GM12878 (cell line): ENCODE measurements around the gene ZNF99. TPM values are rescaled to one million over a fixed set of nuclear protein-coding genes. Genes with fewer than 3 reads are reported as not detected.

Experiments used
- ATAC-seq: fragments of 200-7000 bp; cut with Tn5 transposase; 3 replicates; pipeline ENCODE4 v1.9.1; 2020; ENCODE audit warnings: mild to moderate bottlenecking, moderate library complexity
- BruUV-seq: library from RNA; stranded (reverse); fragments of 400-500 nt; replicated peaks from 2 replicates; lab custom pipeline; 2021; lab: Mats Ljungman, UMichigan
- CTCF ChIA-PET: fragments of 300-600 bp; sonication (Branson Sonifier 250); formaldehyde crosslinking; extraction: SDS; loops from one replicate; lab custom pipeline; 2021; ENCODE audit warnings: inconsistent platforms; lab: Yijun Ruan, JAX
- POLR2A ChIA-PET: fragments of 350-600 bp; formaldehyde crosslinking; extraction: SDS; loops from one replicate; lab custom pipeline; 2021; ENCODE audit warnings: inconsistent platforms; lab: Charles Lee
- RAD21 ChIA-PET: fragments of 300-600 bp; sonication (Branson Sonifier 250); formaldehyde crosslinking; loops from one replicate; lab custom pipeline; 2023; ENCODE audit warnings: antibody characterized with exemption; ENCODE audit not compliant: unreplicated experiment; lab: Charles Lee
- SMC1A ChIA-PET: fragments of 300-600 bp; sonication (Branson Sonifier 250); formaldehyde crosslinking; loops from one replicate; lab custom pipeline; 2023; ENCODE audit not compliant: unreplicated experiment, uncharacterized antibody; lab: Charles Lee
- DNase-seq: peaks from one replicate; pipeline ENCODE4 v3.0.0-alpha.2; 2011; ENCODE audit warnings: low read depth, low spot score
- FAIRE-seq: peaks from 3 replicates; lab custom pipeline; 2011; peaks lifted over from hg19 to GRCh38; lab: Jason Lieb, UNC
- H2AFZ ChIP-seq: 2 replicates; pipeline ENCODE4 v1.6.0; 2011; ENCODE audit warnings: low read depth, low read length, control low read depth; ENCODE audit not compliant: control insufficient read depth
- H3K27ac ChIP-seq: 2 replicates; pipeline ENCODE4 v1.5.1; 2011; ENCODE audit warnings: control low read depth; ENCODE audit not compliant: control insufficient read depth, insufficient read depth
- H3K27me3 ChIP-seq, 2 experiments: replicated peaks in 1 of 2; 2 replicates each; pipeline versions ENCODE4 v1.6.0 to v1.6.1; 2011; ENCODE audit warnings: low read length in 1 of 2; ENCODE audit not compliant: control insufficient read depth in 2 of 2, insufficient read depth in 2 of 2
- H3K36me3 ChIP-seq, 2 experiments: 2 replicates each; pipeline ENCODE4 v1.5.1; 2011; ENCODE audit warnings: low read length in 1 of 2; ENCODE audit not compliant: control insufficient read depth in 2 of 2, insufficient read depth in 2 of 2
- H3K4me1 ChIP-seq: 2 replicates; pipeline ENCODE4 v1.6.1; 2011; ENCODE audit warnings: mild to moderate bottlenecking, low read length, moderate library complexity, mixed read lengths; ENCODE audit not compliant: control insufficient read depth, insufficient read depth
- H3K4me2 ChIP-seq: 2 replicates; pipeline ENCODE4 v1.6.0; 2011; ENCODE audit warnings: control low read depth; ENCODE audit not compliant: control insufficient read depth, insufficient read depth
- H3K4me3 ChIP-seq: fragments of 200-600 bp; sonication (generic); 2 replicates; pipeline ENCODE4 v1.5.1; 2016
- H3K79me2 ChIP-seq: 2 replicates; pipeline ENCODE4 v1.6.0; 2011; ENCODE audit warnings: low read length; ENCODE audit not compliant: control insufficient read depth, insufficient read depth
- H3K9ac ChIP-seq: 2 replicates; pipeline ENCODE4 v1.8.0; 2011; ENCODE audit warnings: low read length, control low read depth, mixed read lengths; ENCODE audit not compliant: control insufficient read depth, insufficient read depth
- H3K9me3 ChIP-seq: replicated peaks from 3 replicates; pipeline ENCODE4 v1.5.1; 2011; ENCODE audit warnings: mild to moderate bottlenecking, low read length; ENCODE audit not compliant: control insufficient read depth, insufficient read depth
- H4K20me1 ChIP-seq: 2 replicates; pipeline ENCODE4 v1.6.0; 2011; ENCODE audit not compliant: control insufficient read depth, insufficient read depth
- EP300 ChIP-seq, 2 experiments: fragments of 150-350 bp in 1 of 2; IDR thresholded peaks; 2 replicates each; pipeline ENCODE4 v1.6.1; 2011 to 2012; ENCODE audit warnings: low read depth in 2 of 2, low read length in 2 of 2, borderline replicate concordance in 1 of 2, improper control_type of control experiment in 1 of 2, inconsistent platforms in 1 of 2; ENCODE audit not compliant: control insufficient read depth in 1 of 2
- IRF4 ChIP-seq: IDR thresholded peaks from 2 replicates; pipeline ENCODE4 v1.6.1; 2011; ENCODE audit warnings: low read depth, low read length
- MTA3 ChIP-seq: IDR thresholded peaks from 2 replicates; pipeline ENCODE4 v1.6.1; 2012; ENCODE audit warnings: low read length, inconsistent platforms, borderline replicate concordance
- MYC ChIP-seq: IDR thresholded peaks from 2 replicates; pipeline ENCODE4 v1.6.1; 2011; ENCODE audit warnings: mild to moderate bottlenecking, low read length, moderate library complexity, inconsistent platforms; ENCODE audit not compliant: insufficient read depth, insufficient replicate concordance, insufficient read length, severe bottlenecking
- NFYB ChIP-seq: IDR thresholded peaks from 2 replicates; pipeline ENCODE4 v1.6.1; 2011; ENCODE audit warnings: low read depth, mild to moderate bottlenecking, low read length, improper control_type of control experiment, moderate library complexity; ENCODE audit not compliant: insufficient read depth
- POLR2AphosphoS2 ChIP-seq: IDR thresholded peaks from 2 replicates; pipeline ENCODE4 v1.6.1; 2011; ENCODE audit warnings: low read depth, mild to moderate bottlenecking, low read length, improper control_type of control experiment, moderate library complexity
- TBL1XR1 ChIP-seq: IDR thresholded peaks from 2 replicates; pipeline ENCODE4 v1.6.1; 2012; ENCODE audit warnings: low read depth, low read length, improper control_type of control experiment
- ZNF274 ChIP-seq: IDR thresholded peaks from one replicate; pipeline ENCODE4 v1.8.0; 2011; ENCODE audit not compliant: insufficient read length, insufficient read depth
- WGBS: methylation state at CpG from one replicate; pipeline ENCODE4 v1.1.6; 2016; ENCODE audit warnings: low lambda C conversion rate; ENCODE audit not compliant: insufficient replicate concordance, insufficient coverage; ENCODE audit errors: missing lambda C conversion rate; 5-methylcytosine and 5-hydroxymethylcytosine counted together
- in situ Hi-C: fragments of 300-500 bp; cut with MboI; formaldehyde crosslinking; loops from 9 replicates; pipeline ENCODE4 v1.14.3; 2018; ENCODE audit warnings: mixed read lengths
- intact Hi-C: fragments of 100-400 bp; cut with micrococcal nuclease; formaldehyde crosslinking; loops from one replicate; pipeline ENCODE4 v1.14.2; 2022; ENCODE audit not compliant: unreplicated experiment
- polyA plus RNA-seq, 11 experiments: library from polyadenylated mRNA; depleted of rRNA in 4 of 11; unstranded in 6 of 11; stranded (reverse) in 5 of 11; fragments of >200 nt; fragmentation: Nextera tagmentation in 4 of 11; fragmentation: Illumina TruSeq in 1 of 11; extraction: Ambion mirVana in 4 of 11; extraction: Trizol in 1 of 11; gene quantifications; 1 replicate in 1 of 11; 2 replicates in 10 of 11; pipeline versions ENCODE4 v1.2.1 to v1.2.3, GENCODE V29; 2011 to 2016; ENCODE audit warnings: inconsistent platforms in 2 of 11, missing spikeins in 2 of 11, low read depth in 1 of 11
- total RNA-seq, 4 experiments: library from RNA; depleted of rRNA in 3 of 4; stranded (reverse); fragments of >200 nt in 3 of 4; fragmentation: Illumina TruSeq in 1 of 4; extraction: Trizol in 1 of 4; gene quantifications; 2 replicates each; pipeline versions ENCODE4 v1.2.1 to v1.2.3, GENCODE V29; 2013 to 2021
- TF ChIP-seq, protein P1 (sequence below): IDR thresholded peaks from 2 replicates; pipeline ENCODE4 v1.6.1; 2012; ENCODE audit warnings: improper control_type of control experiment, low read depth, low read length; ENCODE audit not compliant: insufficient replicate concordance
- TF ChIP-seq, protein P2 (sequence below): fragments of 450-650 bp; formaldehyde crosslinking; IDR thresholded peaks from 2 replicates; pipeline ENCODE4 v1.4.0; 2020; ENCODE audit warnings: mild to moderate bottlenecking, moderate library complexity
- TF ChIP-seq, protein P3 (sequence below): IDR thresholded peaks from 2 replicates; pipeline ENCODE4 v1.6.1; 2011; ENCODE audit warnings: low read depth, mild to moderate bottlenecking, low read length, moderate library complexity, borderline replicate concordance; ENCODE audit errors: extremely low read depth

The ZNF99 gene
- total and polyA plus RNA-seq, 10 of the 15 experiments (the other 5 are each of a cell fraction or from before 2014, with no cell fraction given) = not detected

DNA sequence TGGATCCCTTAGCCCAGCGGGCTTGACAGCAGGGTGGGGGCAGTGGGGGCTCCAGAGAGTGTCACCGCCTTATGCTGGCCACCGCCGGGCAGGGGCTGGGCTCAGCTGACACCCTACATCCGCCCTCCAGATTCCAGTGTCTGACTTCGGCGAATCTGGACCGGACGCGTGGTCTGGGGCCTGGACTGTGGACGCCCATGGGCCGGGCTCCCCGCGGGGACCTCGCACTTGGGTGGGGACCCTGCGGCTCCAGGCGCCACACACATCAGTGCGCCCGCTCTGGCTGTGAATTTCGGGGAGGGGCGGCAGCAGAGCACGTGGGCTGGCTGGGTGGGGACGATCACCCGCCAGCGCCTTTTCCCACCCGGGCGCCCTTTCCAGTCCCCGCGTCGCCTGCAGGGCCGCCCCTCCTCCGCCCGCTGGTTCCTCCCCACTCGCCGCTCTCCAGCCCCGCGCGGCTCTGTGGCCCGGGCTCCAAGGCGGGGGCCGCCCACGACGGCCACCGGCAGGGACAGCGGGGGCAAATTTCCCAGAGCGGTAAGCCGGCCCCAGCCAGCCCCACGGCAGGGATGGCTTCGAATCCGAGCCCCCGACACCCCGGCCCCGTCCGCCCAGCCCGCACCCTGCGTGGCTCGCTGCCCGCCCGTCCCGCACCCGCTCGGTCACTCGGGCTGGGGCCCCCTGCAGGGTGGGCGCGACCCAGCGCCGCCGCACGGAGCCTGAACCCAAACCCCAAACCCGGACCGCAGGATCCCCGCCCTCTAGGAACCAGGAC, 23.3 kb upstream of the ZNF99 start:
- ChIA-PET RAD21 (no interaction called here), SMC1A (no interaction called here), POLR2A (no interaction called here), CTCF (no interaction called here)
- 72% methylated on average over 44 of the region's 72 CpGs for WGBS
- Histone ChIP-seq H3K4me1 (no peaks in the 10 kb centered on the region), H3K79me2 (no peaks in the 10 kb centered on the region), H4K20me1 (no peaks in the 10 kb centered on the region), H2AFZ (no peak overlapping the region), H3K4me2 (no peak overlapping the region), H3K27ac (no peak overlapping the region), H3K36me3 (no peaks in the 10 kb centered on the region), H3K27me3 (no peaks in the 10 kb centered on the region), H3K9me3 (no peaks in the 10 kb centered on the region; the same call in 2 of the 3 replicates), H3K4me3 (no peak overlapping the region), H3K9ac (no peak overlapping the region)
- DNase-seq (no peak), FAIRE-seq (no peak), ATAC-seq (no peak)
- no TSS peak for BruUV-seq
- intact Hi-C loops = no loop called here
- in situ Hi-C loops = no loop called here
- TF ChIP-seq, protein P1, sequence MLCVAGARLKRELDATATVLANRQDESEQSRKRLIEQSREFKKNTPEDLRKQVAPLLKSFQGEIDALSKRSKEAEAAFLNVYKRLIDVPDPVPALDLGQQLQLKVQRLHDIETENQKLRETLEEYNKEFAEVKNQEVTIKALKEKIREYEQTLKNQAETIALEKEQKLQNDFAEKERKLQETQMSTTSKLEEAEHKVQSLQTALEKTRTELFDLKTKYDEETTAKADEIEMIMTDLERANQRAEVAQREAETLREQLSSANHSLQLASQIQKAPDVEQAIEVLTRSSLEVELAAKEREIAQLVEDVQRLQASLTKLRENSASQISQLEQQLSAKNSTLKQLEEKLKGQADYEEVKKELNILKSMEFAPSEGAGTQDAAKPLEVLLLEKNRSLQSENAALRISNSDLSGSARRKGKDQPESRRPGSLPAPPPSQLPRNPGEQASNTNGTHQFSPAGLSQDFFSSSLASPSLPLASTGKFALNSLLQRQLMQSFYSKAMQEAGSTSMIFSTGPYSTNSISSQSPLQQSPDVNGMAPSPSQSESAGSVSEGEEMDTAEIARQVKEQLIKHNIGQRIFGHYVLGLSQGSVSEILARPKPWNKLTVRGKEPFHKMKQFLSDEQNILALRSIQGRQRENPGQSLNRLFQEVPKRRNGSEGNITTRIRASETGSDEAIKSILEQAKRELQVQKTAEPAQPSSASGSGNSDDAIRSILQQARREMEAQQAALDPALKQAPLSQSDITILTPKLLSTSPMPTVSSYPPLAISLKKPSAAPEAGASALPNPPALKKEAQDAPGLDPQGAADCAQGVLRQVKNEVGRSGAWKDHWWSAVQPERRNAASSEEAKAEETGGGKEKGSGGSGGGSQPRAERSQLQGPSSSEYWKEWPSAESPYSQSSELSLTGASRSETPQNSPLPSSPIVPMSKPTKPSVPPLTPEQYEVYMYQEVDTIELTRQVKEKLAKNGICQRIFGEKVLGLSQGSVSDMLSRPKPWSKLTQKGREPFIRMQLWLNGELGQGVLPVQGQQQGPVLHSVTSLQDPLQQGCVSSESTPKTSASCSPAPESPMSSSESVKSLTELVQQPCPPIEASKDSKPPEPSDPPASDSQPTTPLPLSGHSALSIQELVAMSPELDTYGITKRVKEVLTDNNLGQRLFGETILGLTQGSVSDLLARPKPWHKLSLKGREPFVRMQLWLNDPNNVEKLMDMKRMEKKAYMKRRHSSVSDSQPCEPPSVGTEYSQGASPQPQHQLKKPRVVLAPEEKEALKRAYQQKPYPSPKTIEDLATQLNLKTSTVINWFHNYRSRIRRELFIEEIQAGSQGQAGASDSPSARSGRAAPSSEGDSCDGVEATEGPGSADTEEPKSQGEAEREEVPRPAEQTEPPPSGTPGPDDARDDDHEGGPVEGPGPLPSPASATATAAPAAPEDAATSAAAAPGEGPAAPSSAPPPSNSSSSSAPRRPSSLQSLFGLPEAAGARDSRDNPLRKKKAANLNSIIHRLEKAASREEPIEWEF = no peak
- TF ChIP-seq IRF4 (no peak), ZNF274 (no peak), POLR2AphosphoS2 (no peak), EP300 (IDR thresholded peaks at IDR 0.05; ENCODE audit: borderline replicate concordance in 1 of 2, control insufficient read depth in 1 of 2, low read depth in 2 of 2, low read length in 2 of 2) (no peak), NFYB (no peak), MTA3 (no peak), MYC (no peak), TBL1XR1 (no peak)
- TF ChIP-seq, protein P2, sequence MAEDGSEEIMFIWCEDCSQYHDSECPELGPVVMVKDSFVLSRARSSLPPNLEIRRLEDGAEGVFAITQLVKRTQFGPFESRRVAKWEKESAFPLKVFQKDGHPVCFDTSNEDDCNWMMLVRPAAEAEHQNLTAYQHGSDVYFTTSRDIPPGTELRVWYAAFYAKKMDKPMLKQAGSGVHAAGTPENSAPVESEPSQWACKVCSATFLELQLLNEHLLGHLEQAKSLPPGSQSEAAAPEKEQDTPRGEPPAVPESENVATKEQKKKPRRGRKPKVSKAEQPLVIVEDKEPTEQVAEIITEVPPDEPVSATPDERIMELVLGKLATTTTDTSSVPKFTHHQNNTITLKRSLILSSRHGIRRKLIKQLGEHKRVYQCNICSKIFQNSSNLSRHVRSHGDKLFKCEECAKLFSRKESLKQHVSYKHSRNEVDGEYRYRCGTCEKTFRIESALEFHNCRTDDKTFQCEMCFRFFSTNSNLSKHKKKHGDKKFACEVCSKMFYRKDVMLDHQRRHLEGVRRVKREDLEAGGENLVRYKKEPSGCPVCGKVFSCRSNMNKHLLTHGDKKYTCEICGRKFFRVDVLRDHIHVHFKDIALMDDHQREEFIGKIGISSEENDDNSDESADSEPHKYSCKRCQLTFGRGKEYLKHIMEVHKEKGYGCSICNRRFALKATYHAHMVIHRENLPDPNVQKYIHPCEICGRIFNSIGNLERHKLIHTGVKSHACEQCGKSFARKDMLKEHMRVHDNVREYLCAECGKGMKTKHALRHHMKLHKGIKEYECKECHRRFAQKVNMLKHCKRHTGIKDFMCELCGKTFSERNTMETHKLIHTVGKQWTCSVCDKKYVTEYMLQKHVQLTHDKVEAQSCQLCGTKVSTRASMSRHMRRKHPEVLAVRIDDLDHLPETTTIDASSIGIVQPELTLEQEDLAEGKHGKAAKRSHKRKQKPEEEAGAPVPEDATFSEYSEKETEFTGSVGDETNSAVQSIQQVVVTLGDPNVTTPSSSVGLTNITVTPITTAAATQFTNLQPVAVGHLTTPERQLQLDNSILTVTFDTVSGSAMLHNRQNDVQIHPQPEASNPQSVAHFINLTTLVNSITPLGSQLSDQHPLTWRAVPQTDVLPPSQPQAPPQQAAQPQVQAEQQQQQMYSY (CRISPR knock-in tag) = no peak
- TF ChIP-seq, protein P3, sequence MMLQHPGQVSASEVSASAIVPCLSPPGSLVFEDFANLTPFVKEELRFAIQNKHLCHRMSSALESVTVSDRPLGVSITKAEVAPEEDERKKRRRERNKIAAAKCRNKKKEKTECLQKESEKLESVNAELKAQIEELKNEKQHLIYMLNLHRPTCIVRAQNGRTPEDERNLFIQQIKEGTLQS = no peak
